KOPT-K1 (cell line): ENCODE measurements around the gene TCERG1L.
"Not testable (repeated sequence)": the region's sequence is repeated elsewhere in the genome, so short reads cannot be mapped to it uniquely, and the experiment has no call there.

Experiments
- H3K27ac ChIP-seq: fragments of 200-600 bp; sonication (generic); 2 replicates; pipeline ENCODE4 v1.5.1; 2016; ENCODE audit warnings: antibody characterized with exemption, mild to moderate bottlenecking, low read depth, low read length; ENCODE audit not compliant: poor library complexity, severe bottlenecking
- H3K36me3 ChIP-seq: fragments of 200-600 bp; sonication (generic); 2 replicates; pipeline ENCODE4 v1.5.1; 2017; ENCODE audit warnings: antibody characterized with exemption, mild to moderate bottlenecking, low read length, moderate library complexity; ENCODE audit not compliant: insufficient read depth
- H3K9me3 ChIP-seq: fragments of 200-600 bp; sonication (generic); 2 replicates; pipeline ENCODE4 v1.5.1; 2017; ENCODE audit warnings: antibody characterized with exemption, low read length, mild to moderate bottlenecking; ENCODE audit not compliant: insufficient read depth, poor library complexity, severe bottlenecking

The TCERG1L gene

GRCh38 chr10:131323880-131324279 is 12.4 kb upstream of the TCERG1L start:
- Histone ChIP-seq H3K27ac (no peak overlapping the region), H3K36me3 (no peaks in the 10 kb centered on the region), H3K9me3 (no peaks in the 10 kb centered on the region)

GRCh38 chr10:131323025-131323424 is 11.5 kb upstream of the TCERG1L start:
- Histone ChIP-seq H3K9me3 (no peaks in the 10 kb centered on the region), H3K36me3 (no peaks in the 10 kb centered on the region), H3K27ac (no peak overlapping the region)

- H3K27ac ChIP-seq, H3K9me3 ChIP-seq, H3K36me3 ChIP-seq: not testable (repeated sequence)
Measured at GRCh38 chr10:131322575-131322974, 11.1 kb upstream of the TCERG1L start.

GRCh38 chr10:131320860-131321604 is 9.5 kb upstream of the TCERG1L start:
- no peaks in the 10 kb centered on the region for H3K36me3 ChIP-seq
- no peak overlapping the region for H3K27ac ChIP-seq
- H3K9me3 ChIP-seq: no peaks in the 10 kb centered on the region

- no peaks in the 10 kb centered on the region for H3K9me3 ChIP-seq
- no peaks in the 10 kb centered on the region for H3K36me3 ChIP-seq
- no peak overlapping the region for H3K27ac ChIP-seq
Measured at GRCh38 chr10:131318814-131319213, 7.3 kb upstream of the TCERG1L start.

- H3K27ac ChIP-seq: no peak overlapping the region
- H3K36me3 ChIP-seq: no peaks in the 10 kb centered on the region
- H3K9me3 ChIP-seq: no peaks in the 10 kb centered on the region
Measured at GRCh38 chr10:131318291-131318690, 6.8 kb upstream of the TCERG1L start.

- no peaks in the 10 kb centered on the region for H3K9me3 ChIP-seq
- no peak overlapping the region for H3K27ac ChIP-seq
- no peaks in the 10 kb centered on the region for H3K36me3 ChIP-seq
Measured at GRCh38 chr10:131316321-131317075, 5.0 kb upstream of the TCERG1L start.

- Histone ChIP-seq H3K9me3 (no peaks in the 10 kb centered on the region), H3K36me3 (no peaks in the 10 kb centered on the region), H3K27ac (no peak overlapping the region)
Measured at GRCh38 chr10:131315344-131315743, 3.8 kb upstream of the TCERG1L start.

GRCh38 chr10:131314799-131315198 is 3.3 kb upstream of the TCERG1L start:
- no peaks in the 10 kb centered on the region for H3K36me3 ChIP-seq
- H3K9me3 ChIP-seq: no peaks in the 10 kb centered on the region
- H3K27ac ChIP-seq: no peak overlapping the region

GRCh38 chr10:131314148-131314547 is 2.6 kb upstream of the TCERG1L start:
- Histone ChIP-seq H3K9me3 (no peaks in the 10 kb centered on the region), H3K27ac (no peak overlapping the region), H3K36me3 (no peaks in the 10 kb centered on the region)

GRCh38 chr10:131313377-131313776 is 1.9 kb upstream of the TCERG1L start:
- H3K27ac ChIP-seq: no peak overlapping the region
- no peaks in the 10 kb centered on the region for H3K9me3 ChIP-seq
- H3K36me3 ChIP-seq: no peaks in the 10 kb centered on the region

GRCh38 chr10:131312478-131312836 is 936 bp upstream of the TCERG1L start:
- H3K36me3 ChIP-seq: no peaks in the 10 kb centered on the region
- H3K27ac ChIP-seq: no peak overlapping the region
- no peaks in the 10 kb centered on the region for H3K9me3 ChIP-seq

GRCh38 chr10:131311402-131311660 is 190 bp downstream of the TCERG1L start:
- Histone ChIP-seq H3K36me3 (no peaks in the 10 kb centered on the region), H3K9me3 (no peaks in the 10 kb centered on the region), H3K27ac (no peak overlapping the region)

GRCh38 chr10:131310551-131311401 is 745 bp downstream of the TCERG1L start:
- H3K27ac ChIP-seq: no peak overlapping the region
- no peaks in the 10 kb centered on the region for H3K36me3 ChIP-seq
- H3K9me3 ChIP-seq: no peaks in the 10 kb centered on the region

GRCh38 chr10:131310142-131310541 is 1.4 kb downstream of the TCERG1L start:
- no peaks in the 10 kb centered on the region for H3K36me3 ChIP-seq
- H3K9me3 ChIP-seq: no peaks in the 10 kb centered on the region
- no peak overlapping the region for H3K27ac ChIP-seq
